NCI-H345 treated with DMSO at 0.1 percent for 48 hours (cell line): ENCODE results near the gene CD163.
"Not testable (repeated sequence)": the region's sequence is repeated elsewhere in the genome, so short reads cannot be mapped to it uniquely, and the experiment has no call there.

Source experiments
- DNase-seq: peaks from one replicate; lab custom pipeline; 2025; ENCODE audit not compliant: unreplicated experiment; lab: John Stamatoyannopoulos, UW

CD163 gene

GRCh38 chr12:7503686-7504415 lies at the start of gene CD163:
Gene CD163, minus strand, starts transcription at chr12:7503777. Its CDS starts 87 bp downstream, at chr12:7503690.
- DNase-seq = no peak

GRCh38 chr12:7542813-7543212 lies 39.2 kb upstream of the CD163 start:
- no peak for DNase-seq

DNA sequence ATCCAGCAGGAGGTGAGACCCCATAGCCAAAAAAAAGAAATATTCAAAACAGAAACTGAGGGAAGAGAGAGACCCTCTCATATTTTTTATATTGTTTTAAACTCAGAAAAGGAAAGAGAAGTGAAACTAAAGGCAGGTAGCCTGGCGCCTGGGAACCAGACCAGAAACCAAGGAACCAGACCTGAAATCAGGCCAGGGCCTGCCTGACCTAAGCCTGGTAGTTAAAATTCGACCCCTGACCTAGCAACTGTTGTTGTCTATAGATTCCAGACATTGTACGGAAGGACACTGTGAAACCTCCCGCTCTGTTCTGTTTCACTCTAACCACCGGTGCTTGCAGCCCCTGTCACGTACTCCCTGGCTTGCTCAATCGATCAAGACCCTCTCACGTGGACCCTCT lies 38.5 kb upstream of the CD163 start:
- DNase-seq = no peak

DNA sequence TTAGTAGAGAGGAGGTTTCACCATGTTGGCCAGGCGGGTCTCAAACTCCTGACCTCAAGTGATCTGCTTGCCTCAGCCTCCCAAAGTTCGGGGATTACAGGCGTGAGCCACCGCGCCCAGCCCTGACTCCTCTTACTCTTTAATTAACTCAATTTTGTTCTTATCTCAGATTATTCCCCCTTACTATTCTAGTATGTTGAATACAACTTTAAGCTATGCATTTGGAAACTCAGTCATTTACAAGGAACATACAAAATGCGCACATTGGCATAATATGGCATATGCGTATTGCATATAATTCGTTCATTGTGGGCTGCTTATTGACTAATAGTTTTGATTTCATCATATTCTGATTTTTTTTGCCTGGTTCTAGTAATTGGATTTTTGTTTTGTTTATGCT lies 10.8 kb upstream of the CD163 start:
- DNase-seq = no peak

GRCh38 chr12:7512553-7512952 lies 9.0 kb upstream of the CD163 start:
- no peak for DNase-seq

DNA sequence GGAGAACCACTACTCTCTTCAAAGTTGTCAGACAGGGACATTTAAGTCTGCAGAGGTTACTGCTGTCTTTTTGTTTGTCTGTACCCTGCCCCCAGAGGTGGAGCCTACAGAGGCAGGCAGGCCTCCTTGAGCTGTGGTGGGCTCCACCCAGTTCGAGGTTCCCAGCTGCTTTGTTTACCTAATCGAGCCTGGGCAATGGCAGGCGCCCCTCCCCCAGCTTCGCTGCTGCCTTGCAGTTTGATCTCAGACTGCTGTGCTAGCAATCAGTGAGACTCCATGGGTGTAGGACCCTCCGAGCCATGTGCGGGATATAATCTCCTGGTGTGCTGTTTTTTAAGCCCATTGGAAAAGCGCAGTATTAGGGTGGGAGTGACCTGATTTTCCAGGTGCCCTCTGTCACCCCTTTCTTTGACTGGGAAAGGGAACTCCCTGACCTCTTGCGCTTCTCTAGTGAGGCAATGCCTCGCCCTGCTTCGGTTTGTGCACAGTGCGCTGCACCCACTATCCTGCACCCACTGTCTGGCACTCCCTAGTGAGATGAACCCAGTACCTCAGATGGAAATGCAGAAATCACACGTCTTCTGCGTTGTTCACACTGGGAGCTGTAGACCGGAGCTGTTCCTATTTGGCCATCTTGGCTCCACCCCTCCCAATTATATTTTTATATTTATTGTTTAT lies 6.4 kb upstream of the CD163 start:
- DNase-seq = not testable (repeated sequence)

- no peak for DNase-seq
Observed at GRCh38 chr12:7502612-7503011, 965 bp downstream of the CD163 start.

GRCh38 chr12:7501031-7501588 lies 2.5 kb downstream of the CD163 start:
- no peak for DNase-seq

- no peak for DNase-seq
Observed at GRCh38 chr12:7499636-7500035, 3.9 kb downstream of the CD163 start.

GRCh38 chr12:7498809-7499208 lies 4.8 kb downstream of the CD163 start:
- DNase-seq = no peak

DNA sequence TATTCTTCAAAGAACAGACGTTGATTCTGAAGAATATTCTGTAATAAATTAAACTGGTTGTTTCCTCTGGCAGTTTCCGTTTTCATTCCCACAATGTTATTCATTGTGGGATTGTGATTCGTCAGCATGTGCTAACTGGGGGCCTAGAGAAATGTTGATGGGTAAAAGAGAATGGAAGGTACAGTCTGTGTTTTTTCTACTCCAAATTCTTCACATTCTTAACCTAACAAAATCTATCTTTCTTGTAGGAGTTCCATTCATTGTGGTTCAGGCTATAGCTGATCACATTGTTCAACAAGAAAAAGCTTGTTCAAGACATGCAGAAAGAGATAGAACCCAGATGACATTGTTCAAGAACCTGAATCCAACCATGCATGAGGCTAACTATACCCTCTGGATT lies 5.9 kb downstream of the CD163 start:
- DNase-seq = no peak

DNA sequence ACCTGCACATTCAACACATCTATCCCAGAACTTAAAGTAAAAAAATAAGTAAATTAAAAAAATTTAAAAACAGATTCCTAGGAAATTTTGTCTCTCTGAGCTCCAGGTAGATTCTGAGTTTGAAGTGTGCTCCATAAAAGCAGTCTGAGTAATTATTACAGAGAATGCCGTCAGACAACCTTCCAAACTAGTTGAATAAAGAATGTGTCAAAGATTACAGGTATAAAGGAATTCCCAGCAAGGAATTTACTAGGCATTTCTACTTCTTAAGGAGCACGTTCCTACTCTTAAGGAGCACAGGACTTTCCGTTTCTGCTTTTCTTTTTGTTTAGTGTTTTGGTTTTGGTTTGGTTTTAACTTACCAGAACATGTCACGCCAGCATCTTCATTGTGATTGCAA lies 7.1 kb downstream of the CD163 start:
- no peak for DNase-seq

- DNase-seq = no peak
Observed at GRCh38 chr12:7495136-7495535, 8.4 kb downstream of the CD163 start.

DNA sequence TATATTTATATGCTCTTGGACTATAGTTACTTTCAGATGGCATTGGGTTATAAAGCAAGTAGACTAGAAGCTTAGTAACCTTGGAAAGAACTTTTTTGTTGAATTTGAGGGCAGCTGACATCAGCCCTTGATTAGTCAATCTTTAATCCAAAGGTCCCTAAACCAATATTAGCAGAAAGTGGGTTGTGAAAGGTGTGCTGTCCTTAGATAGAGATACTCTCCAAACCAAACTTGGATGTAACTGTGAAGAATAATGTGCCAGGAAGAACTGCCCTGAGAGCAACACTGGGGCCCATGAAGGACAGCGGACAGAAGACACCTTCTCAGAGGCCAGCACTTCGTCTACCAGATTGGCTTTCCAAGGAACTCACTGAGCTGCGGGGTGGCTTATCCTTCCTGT lies 10.6 kb downstream of the CD163 start:
- DNase-seq = no peak

- no peak for DNase-seq
Observed at GRCh38 chr12:7486512-7486911, 17.1 kb downstream of the CD163 start.

- no peak for DNase-seq
Observed at GRCh38 chr12:7485095-7485494, 18.5 kb downstream of the CD163 start.

- no peak for DNase-seq
Observed at GRCh38 chr12:7483343-7483742, 20.2 kb downstream of the CD163 start.

- DNase-seq = no peak
Observed at GRCh38 chr12:7479771-7480170, 23.8 kb downstream of the CD163 start.

GRCh38 chr12:7472060-7472459 lies 31.5 kb downstream of the CD163 start:
- no peak for DNase-seq

DNA sequence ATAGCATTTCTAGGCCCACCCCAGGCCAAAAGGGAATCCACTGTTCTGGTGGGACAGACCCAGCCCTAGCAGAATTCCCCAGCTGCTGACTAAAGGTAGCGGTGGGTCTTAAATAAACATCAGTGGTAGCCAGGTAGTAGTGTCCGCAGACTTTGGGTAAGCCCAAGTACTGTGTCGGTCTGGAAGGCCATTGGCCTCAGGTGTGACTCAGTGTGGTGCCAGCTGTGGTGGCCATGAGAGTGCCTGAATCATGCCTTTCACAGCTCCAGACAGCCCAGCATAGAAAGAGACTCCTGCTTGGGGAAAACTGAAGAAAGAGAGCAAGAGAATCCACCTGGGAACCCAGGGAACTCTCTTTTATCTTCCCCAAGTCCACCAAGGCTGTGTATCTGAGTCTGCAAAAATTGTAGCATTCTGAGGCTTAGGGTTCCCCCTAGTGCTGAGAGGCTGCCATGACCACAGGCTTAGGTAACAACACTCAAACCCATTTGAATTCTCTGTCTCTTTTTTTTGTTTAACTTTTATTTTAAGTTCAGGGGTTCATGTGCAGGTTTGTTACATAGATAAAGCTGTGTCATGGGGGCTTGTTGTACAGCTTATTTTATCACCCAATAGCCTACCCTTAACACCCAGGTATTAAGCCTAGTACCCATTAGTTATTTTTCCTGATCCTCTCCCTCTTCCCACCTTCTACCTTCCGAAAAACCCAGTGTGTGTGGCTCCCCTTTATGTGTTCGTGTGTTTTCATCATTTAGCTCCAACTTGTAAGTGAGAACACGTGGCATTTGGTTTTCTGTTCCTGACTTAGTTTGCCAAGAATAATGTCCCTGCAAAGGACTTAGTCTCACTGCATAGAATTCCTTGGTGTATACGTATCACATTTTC lies 43.0 kb downstream of the CD163 start:
- peak; percentile 2 for DNase-seq

GRCh38 chr12:7459973-7460372 lies 43.6 kb downstream of the CD163 start:
- DNase-seq = no peak
